HepG2 (cell line): Measurements from ENCODE around the gene PCDHGB1.

Experiments used
- CEBPB ChIP-seq: IDR thresholded peaks from 2 replicates; pipeline ENCODE4 v1.6.1; 2011; ENCODE audit warnings: low read depth, low read length, improper control_type of control experiment, borderline replicate concordance
- CENPX ChIP-seq: sonication (generic); formaldehyde crosslinking; IDR thresholded peaks from 2 replicates; pipeline ENCODE4 v1.9.0; 2021; ENCODE audit warnings: mild to moderate bottlenecking, missing genetic modification reagents, moderate library complexity
- EZH2 ChIP-seq: conservative IDR thresholded peaks from 2 replicates; pipeline ENCODE4 v1.6.1; 2012; ENCODE audit warnings: mild to moderate bottlenecking, low read depth, low read length, moderate library complexity
- GRHL1 ChIP-seq: sonication (generic); formaldehyde crosslinking; conservative IDR thresholded peaks from 2 replicates; pipeline ENCODE4 v1.8.0; 2022; ENCODE audit warnings: missing genetic modification reagents
- JARID2 ChIP-seq: sonication (generic); formaldehyde crosslinking; IDR thresholded peaks from 2 replicates; pipeline ENCODE4 v1.8.1; 2023; ENCODE audit warnings: missing genetic modification reagents, inconsistent platforms; ENCODE audit not compliant: insufficient replicate concordance
- MAFF ChIP-seq: IDR thresholded peaks from 2 replicates; pipeline ENCODE4 v1.6.1; 2011; ENCODE audit warnings: low read depth, low read length, improper control_type of control experiment
- NR3C1 ChIP-seq: sonication (generic); formaldehyde crosslinking; IDR thresholded peaks from 2 replicates; pipeline ENCODE4 v1.4.0; 2020; ENCODE audit warnings: missing genetic modification reagents
- RFX1 ChIP-seq: fragments of 450-650 bp; IDR thresholded peaks from 2 replicates; pipeline ENCODE4 v1.6.1; 2017
- RFXAP ChIP-seq: sonication (generic); formaldehyde crosslinking; IDR thresholded peaks from 2 replicates; pipeline ENCODE4 v1.4.0; 2020; ENCODE audit warnings: missing genetic modification reagents, borderline replicate concordance
- TF ChIP-seq, protein P1 (sequence below): sonication (generic); formaldehyde crosslinking; IDR thresholded peaks from 2 replicates; pipeline ENCODE4 v1.5.0; 2020; ENCODE audit warnings: mild to moderate bottlenecking, missing genetic modification reagents
- TF ChIP-seq, protein P2 (sequence below): sonication (generic); formaldehyde crosslinking; IDR thresholded peaks from 2 replicates; pipeline ENCODE4 v1.5.0; 2020; ENCODE audit warnings: mild to moderate bottlenecking, missing genetic modification reagents, moderate library complexity

DNA sequence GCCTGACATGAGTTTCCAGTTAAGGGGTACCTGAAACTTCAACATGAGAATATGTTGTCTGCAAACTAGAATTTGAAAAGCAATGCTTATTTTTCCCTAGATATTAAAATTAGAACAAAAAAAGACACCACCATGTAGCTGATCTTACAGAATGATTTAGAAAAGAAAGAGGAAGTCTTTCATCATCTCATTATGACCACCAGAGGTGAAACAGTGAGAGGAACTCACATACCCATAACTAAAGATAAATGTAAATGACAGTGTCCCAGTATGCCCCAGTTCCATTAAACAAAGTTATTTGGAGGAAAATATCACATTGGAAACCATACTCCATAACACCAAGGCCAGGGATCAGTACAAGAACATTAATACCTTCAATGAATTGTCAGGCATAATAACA lies 36.2 kb upstream of the PCDHGB1 start:
- no peak for TF ChIP-seq CEBPB
- TF ChIP-seq, protein P1, sequence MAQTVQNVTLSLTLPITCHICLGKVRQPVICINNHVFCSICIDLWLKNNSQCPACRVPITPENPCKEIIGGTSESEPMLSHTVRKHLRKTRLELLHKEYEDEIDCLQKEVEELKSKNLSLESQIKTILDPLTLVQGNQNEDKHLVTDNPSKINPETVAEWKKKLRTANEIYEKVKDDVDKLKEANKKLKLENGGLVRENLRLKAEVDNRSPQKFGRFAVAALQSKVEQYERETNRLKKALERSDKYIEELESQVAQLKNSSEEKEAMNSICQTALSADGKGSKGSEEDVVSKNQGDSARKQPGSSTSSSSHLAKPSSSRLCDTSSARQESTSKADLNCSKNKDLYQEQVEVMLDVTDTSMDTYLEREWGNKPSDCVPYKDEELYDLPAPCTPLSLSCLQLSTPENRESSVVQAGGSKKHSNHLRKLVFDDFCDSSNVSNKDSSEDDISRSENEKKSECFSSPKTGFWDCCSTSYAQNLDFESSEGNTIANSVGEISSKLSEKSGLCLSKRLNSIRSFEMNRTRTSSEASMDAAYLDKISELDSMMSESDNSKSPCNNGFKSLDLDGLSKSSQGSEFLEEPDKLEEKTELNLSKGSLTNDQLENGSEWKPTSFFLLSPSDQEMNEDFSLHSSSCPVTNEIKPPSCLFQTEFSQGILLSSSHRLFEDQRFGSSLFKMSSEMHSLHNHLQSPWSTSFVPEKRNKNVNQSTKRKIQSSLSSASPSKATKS (CRISPR knock-in tag) = no peak
- no peak for TF ChIP-seq EZH2
- TF ChIP-seq JARID2 = no peak
- TF ChIP-seq RFX1 = no peak
- TF ChIP-seq NR3C1 (CRISPR knock-in tag) = no peak
- TF ChIP-seq CENPX (CRISPR knock-in tag) = no peak
- no peak for TF ChIP-seq RFXAP (CRISPR knock-in tag)
- no peak for TF ChIP-seq GRHL1 (CRISPR knock-in tag)
- TF ChIP-seq, protein P2, sequence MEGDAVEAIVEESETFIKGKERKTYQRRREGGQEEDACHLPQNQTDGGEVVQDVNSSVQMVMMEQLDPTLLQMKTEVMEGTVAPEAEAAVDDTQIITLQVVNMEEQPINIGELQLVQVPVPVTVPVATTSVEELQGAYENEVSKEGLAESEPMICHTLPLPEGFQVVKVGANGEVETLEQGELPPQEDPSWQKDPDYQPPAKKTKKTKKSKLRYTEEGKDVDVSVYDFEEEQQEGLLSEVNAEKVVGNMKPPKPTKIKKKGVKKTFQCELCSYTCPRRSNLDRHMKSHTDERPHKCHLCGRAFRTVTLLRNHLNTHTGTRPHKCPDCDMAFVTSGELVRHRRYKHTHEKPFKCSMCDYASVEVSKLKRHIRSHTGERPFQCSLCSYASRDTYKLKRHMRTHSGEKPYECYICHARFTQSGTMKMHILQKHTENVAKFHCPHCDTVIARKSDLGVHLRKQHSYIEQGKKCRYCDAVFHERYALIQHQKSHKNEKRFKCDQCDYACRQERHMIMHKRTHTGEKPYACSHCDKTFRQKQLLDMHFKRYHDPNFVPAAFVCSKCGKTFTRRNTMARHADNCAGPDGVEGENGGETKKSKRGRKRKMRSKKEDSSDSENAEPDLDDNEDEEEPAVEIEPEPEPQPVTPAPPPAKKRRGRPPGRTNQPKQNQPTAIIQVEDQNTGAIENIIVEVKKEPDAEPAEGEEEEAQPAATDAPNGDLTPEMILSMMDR (CRISPR knock-in tag) = no peak
- no peak for TF ChIP-seq MAFF
